GM12873 (cell line): ENCODE data around the gene MAP3K14.

Source experiments
- CTCF ChIP-seq: IDR thresholded peaks from 2 replicates; pipeline ENCODE4 v1.5.1; 2012; ENCODE audit warnings: low read depth, mild to moderate bottlenecking, moderate library complexity, low read length, control low read depth; ENCODE audit not compliant: insufficient read depth; ENCODE audit errors: missing control alignments

MAP3K14 gene

GRCh38 chr17:45293413-45294211, 23.2 kb downstream of the MAP3K14 start:
- TF ChIP-seq CTCF = no peak

GRCh38 chr17:45292696-45293412, 24.0 kb downstream of the MAP3K14 start:
- no peak for TF ChIP-seq CTCF

GRCh38 chr17:45291171-45291805, 25.5 kb downstream of the MAP3K14 start:
- no peak for TF ChIP-seq CTCF

- TF ChIP-seq CTCF = no peak
Measured at GRCh38 chr17:45290269-45290765, 26.5 kb downstream of the MAP3K14 start.

- TF ChIP-seq CTCF = no peak
Measured at GRCh38 chr17:45289301-45290268, 27.2 kb downstream of the MAP3K14 start.

GRCh38 chr17:45288825-45289224, 28.0 kb downstream of the MAP3K14 start:
- no peak for TF ChIP-seq CTCF
